ENCODE measurements around the gene CLEC6A. TPM values are rescaled to one million over a fixed set of nuclear protein-coding genes. Genes with fewer than 3 reads are reported as not detected.
"Not testable (repeated sequence)": the region's sequence is repeated elsewhere in the genome, so short reads cannot be mapped to it uniquely, and the experiment has no call there.

The CLEC6A gene
- total RNA-seq = not detected
- not detected for polyA plus RNA-seq
- long read RNA-seq, donor 1 = 0 reads
- long read RNA-seq, donor 2 = 0 reads

DNA sequence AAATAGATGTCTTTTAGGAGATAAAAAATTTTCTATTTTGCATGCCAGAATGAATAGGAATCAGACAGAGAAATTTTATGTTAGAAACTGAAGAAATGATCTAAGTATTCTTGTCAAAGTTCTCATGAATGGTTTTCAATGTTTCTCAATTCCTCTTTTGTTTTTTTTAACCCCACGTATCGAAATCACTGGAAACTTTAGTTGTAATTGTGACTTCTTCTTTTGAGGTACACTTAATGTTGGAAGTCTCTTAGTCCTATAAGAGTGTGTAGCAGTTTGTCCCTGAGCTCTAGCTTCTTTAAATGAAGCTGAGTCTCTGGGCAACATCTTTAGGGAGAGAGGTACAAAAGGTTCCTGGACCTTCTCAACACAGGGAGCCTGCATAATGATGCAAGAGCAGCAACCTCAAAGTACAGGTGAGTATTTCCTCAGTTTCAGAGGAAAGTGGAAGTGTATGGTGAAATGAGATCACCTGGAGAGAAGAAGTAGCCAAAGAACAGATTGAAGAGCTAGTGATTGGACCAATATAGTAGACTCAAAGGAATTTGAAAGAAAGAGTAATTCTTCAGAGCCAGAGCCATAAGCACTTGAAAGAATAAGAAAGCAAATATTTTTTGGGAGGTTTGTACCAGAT is at the start of gene CLEC6A:
Gene CLEC6A, plus strand, starts transcription at position 236 of the 634 bp plus-strand sequence. Its CDS starts 150 bp downstream, at position 386.
- ATAC-seq (ENCODE audit: low FRiP score) = no peak

DNA sequence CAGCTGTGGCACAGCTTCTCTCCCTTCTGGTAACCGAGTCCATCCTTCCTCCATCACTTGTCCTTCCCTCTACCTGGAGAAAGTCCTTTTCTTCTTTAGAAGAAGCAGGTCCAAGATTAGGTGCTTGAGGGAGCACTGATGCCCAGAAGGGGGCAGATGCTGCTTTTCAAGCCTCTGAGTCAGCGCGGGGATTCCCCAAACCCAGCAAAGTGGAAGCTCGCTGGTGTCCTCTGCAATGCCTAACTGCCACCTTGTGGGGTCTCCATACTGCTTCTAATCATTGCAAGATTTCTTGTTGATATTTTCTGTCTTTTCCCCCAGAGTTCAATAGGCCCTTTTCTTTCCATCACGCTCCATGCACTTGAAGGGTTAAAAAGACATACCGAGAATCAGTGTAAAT is 36.2 kb upstream of the CLEC6A start:
- DNase-seq; H3K4me1 ChIP-seq (ENCODE audit: control insufficient read depth in 1 of 2, insufficient read depth in 2 of 2, low read length in 2 of 2); ATAC-seq (ENCODE audit: low FRiP score); H3K9me3 ChIP-seq (ENCODE audit: control insufficient read depth, low read length); H3K4me3 ChIP-seq (ENCODE audit: low read length in 2 of 2); H3K27me3 ChIP-seq (ENCODE audit: control insufficient read depth in 1 of 2, insufficient read depth in 2 of 2, low read length in 1 of 2); H3K36me3 ChIP-seq (ENCODE audit: control insufficient read depth in 1 of 2, insufficient read depth in 2 of 2, low read length in 1 of 2); intact Hi-C loops (cut with DNase I); H3K27ac ChIP-seq (ENCODE audit: low read depth in 1 of 2, low read length in 2 of 2): not testable (repeated sequence)
- no CpG with 5 or more reads among the region's 6 CpGs for WGBS, 2 donors

More for the DNA sequence above, at the start of gene CLEC6A:
- DNase-seq = no peak
- intact Hi-C loops (cut with DNase I) = no loop called here
- Histone ChIP-seq H3K4me1 (ENCODE audit: control insufficient read depth in 1 of 2, insufficient read depth in 2 of 2, low read length in 2 of 2) (no peaks in the 10 kb centered on the region), H3K9me3 (ENCODE audit: control insufficient read depth, low read length) (no peaks in the 10 kb centered on the region), H3K36me3 (ENCODE audit: control insufficient read depth in 1 of 2, insufficient read depth in 2 of 2, low read length in 1 of 2) (no peaks in the 10 kb centered on the region), H3K4me3 (ENCODE audit: low read length in 2 of 2) (no peak within 1 kb of the TSS), H3K27me3 (ENCODE audit: control insufficient read depth in 1 of 2, insufficient read depth in 2 of 2, low read length in 1 of 2) (no peaks in the 10 kb centered on the region), H3K27ac (ENCODE audit: low read depth in 1 of 2, low read length in 2 of 2) (no peak within 1 kb of the TSS)
- WGBS, 2 donors = 81 to 88% methylated on average over 2 of the region's 2 CpGs

- no peak overlapping the region for H3K27ac ChIP-seq (ENCODE audit: low read depth in 1 of 2, low read length in 2 of 2)
- intact Hi-C loops (cut with DNase I) = no loop called here
- DNase-seq = no peak
- H3K27me3 ChIP-seq (ENCODE audit: control insufficient read depth in 1 of 2, insufficient read depth in 2 of 2, low read length in 1 of 2) = no peaks in the 10 kb centered on the region
- no peak for ATAC-seq (ENCODE audit: low FRiP score)
- no peaks in the 10 kb centered on the region for H3K9me3 ChIP-seq (ENCODE audit: control insufficient read depth, low read length)
- no peaks in the 10 kb centered on the region for H3K4me1 ChIP-seq (ENCODE audit: control insufficient read depth in 1 of 2, insufficient read depth in 2 of 2, low read length in 2 of 2)
- H3K36me3 ChIP-seq (ENCODE audit: control insufficient read depth in 1 of 2, insufficient read depth in 2 of 2, low read length in 1 of 2) = no peaks in the 10 kb centered on the region
- no CpG with 5 or more reads among the region's 10 CpGs for WGBS, 2 donors
- no peak overlapping the region for H3K4me3 ChIP-seq (ENCODE audit: low read length in 2 of 2)
Measured at GRCh38 chr12:8420506-8420905, 35.3 kb upstream of the CLEC6A start.

GRCh38 chr12:8444536-8445278 is 11.1 kb upstream of the CLEC6A start:
- WGBS, 2 donors = 87 to 89% methylated on average over 22 of the region's 22 CpGs
- H3K4me3 ChIP-seq (ENCODE audit: low read length in 2 of 2); intact Hi-C loops (cut with DNase I); H3K27me3 ChIP-seq (ENCODE audit: control insufficient read depth in 1 of 2, insufficient read depth in 2 of 2, low read length in 1 of 2); H3K27ac ChIP-seq (ENCODE audit: low read depth in 1 of 2, low read length in 2 of 2); H3K4me1 ChIP-seq (ENCODE audit: control insufficient read depth in 1 of 2, insufficient read depth in 2 of 2, low read length in 2 of 2); H3K36me3 ChIP-seq (ENCODE audit: control insufficient read depth in 1 of 2, insufficient read depth in 2 of 2, low read length in 1 of 2); H3K9me3 ChIP-seq (ENCODE audit: control insufficient read depth, low read length); ATAC-seq (ENCODE audit: low FRiP score); DNase-seq: not testable (repeated sequence)

- ATAC-seq (ENCODE audit: low FRiP score) (no peak), DNase-seq (no peak)
- no peaks in the 10 kb centered on the region for H3K36me3 ChIP-seq (ENCODE audit: control insufficient read depth in 1 of 2, insufficient read depth in 2 of 2, low read length in 1 of 2)
- H3K4me3 ChIP-seq (ENCODE audit: low read length in 2 of 2) = no peak overlapping the region
- no peaks in the 10 kb centered on the region for H3K27me3 ChIP-seq (ENCODE audit: control insufficient read depth in 1 of 2, insufficient read depth in 2 of 2, low read length in 1 of 2)
- intact Hi-C loops (cut with DNase I) = no loop called here
- 95 to 99% methylated on average over 2 of the region's 2 CpGs for WGBS, 2 donors
- no peaks in the 10 kb centered on the region for H3K4me1 ChIP-seq (ENCODE audit: control insufficient read depth in 1 of 2, insufficient read depth in 2 of 2, low read length in 2 of 2)
- H3K9me3 ChIP-seq (ENCODE audit: control insufficient read depth, low read length) = no peaks in the 10 kb centered on the region
- H3K27ac ChIP-seq (ENCODE audit: low read depth in 1 of 2, low read length in 2 of 2) = no peak overlapping the region
Measured at GRCh38 chr12:8445731-8446130, 10.0 kb upstream of the CLEC6A start.

GRCh38 chr12:8446642-8447547 is 8.9 kb upstream of the CLEC6A start:
- intact Hi-C loops (cut with DNase I) = no loop called here
- ATAC-seq (ENCODE audit: low FRiP score) (no peak), DNase-seq (no peak)
- Histone ChIP-seq H3K27me3 (ENCODE audit: control insufficient read depth in 1 of 2, insufficient read depth in 2 of 2, low read length in 1 of 2) (no peaks in the 10 kb centered on the region), H3K36me3 (ENCODE audit: control insufficient read depth in 1 of 2, insufficient read depth in 2 of 2, low read length in 1 of 2) (no peaks in the 10 kb centered on the region), H3K4me1 (ENCODE audit: control insufficient read depth in 1 of 2, insufficient read depth in 2 of 2, low read length in 2 of 2) (no peaks in the 10 kb centered on the region), H3K27ac (ENCODE audit: low read depth in 1 of 2, low read length in 2 of 2) (no peak overlapping the region), H3K4me3 (ENCODE audit: low read length in 2 of 2) (no peak overlapping the region), H3K9me3 (ENCODE audit: control insufficient read depth, low read length) (no peaks in the 10 kb centered on the region)
- WGBS, 2 donors = 90 to 91% methylated on average over 35 of the region's 35 CpGs

DNA sequence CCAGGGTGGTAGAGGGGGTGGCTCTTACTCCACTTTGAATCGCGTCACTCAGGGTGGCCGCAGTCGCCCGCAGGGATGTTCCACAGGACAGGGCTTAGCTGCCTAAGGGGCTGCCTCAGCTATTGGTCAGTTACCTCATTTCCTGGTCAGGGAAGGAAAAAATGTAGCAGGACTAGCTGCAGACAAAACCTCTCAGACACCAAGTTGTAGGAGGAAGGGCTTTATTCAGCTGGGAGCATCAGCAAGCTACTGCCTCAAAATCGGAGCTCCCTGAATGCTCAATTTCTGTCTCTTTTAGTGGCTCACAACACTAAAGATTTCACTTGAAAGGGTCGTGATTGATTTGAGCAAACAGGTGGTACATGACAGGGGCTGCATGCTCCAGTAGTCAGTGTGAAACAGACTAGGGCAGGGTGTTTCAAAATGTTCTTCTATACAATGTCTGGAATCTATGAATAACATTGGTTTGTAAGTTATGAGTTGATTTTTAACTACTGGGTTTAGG is 6.4 kb upstream of the CLEC6A start:
- H3K36me3 ChIP-seq (ENCODE audit: control insufficient read depth in 1 of 2, insufficient read depth in 2 of 2, low read length in 1 of 2) = no peaks in the 10 kb centered on the region
- no peaks in the 10 kb centered on the region for H3K4me1 ChIP-seq (ENCODE audit: control insufficient read depth in 1 of 2, insufficient read depth in 2 of 2, low read length in 2 of 2)
- H3K27ac ChIP-seq (ENCODE audit: low read depth in 1 of 2, low read length in 2 of 2) = no peak overlapping the region
- intact Hi-C loops (cut with DNase I) = no loop called here
- ATAC-seq (ENCODE audit: low FRiP score) = no peak
- H3K27me3 ChIP-seq (ENCODE audit: control insufficient read depth in 1 of 2, insufficient read depth in 2 of 2, low read length in 1 of 2) = no peaks in the 10 kb centered on the region
- H3K4me3 ChIP-seq (ENCODE audit: low read length in 2 of 2) = no peak overlapping the region
- DNase-seq = no peak
- no peaks in the 10 kb centered on the region for H3K9me3 ChIP-seq (ENCODE audit: control insufficient read depth, low read length)
- 64 to 66% methylated on average over 7 of the region's 7 CpGs for WGBS, 2 donors

- Histone ChIP-seq H3K4me1 (ENCODE audit: control insufficient read depth in 1 of 2, insufficient read depth in 2 of 2, low read length in 2 of 2) (no peaks in the 10 kb centered on the region), H3K9me3 (ENCODE audit: control insufficient read depth, low read length) (no peaks in the 10 kb centered on the region), H3K27ac (ENCODE audit: low read depth in 1 of 2, low read length in 2 of 2) (no peak overlapping the region), H3K36me3 (ENCODE audit: control insufficient read depth in 1 of 2, insufficient read depth in 2 of 2, low read length in 1 of 2) (no peaks in the 10 kb centered on the region), H3K27me3 (ENCODE audit: control insufficient read depth in 1 of 2, insufficient read depth in 2 of 2, low read length in 1 of 2) (no peaks in the 10 kb centered on the region), H3K4me3 (ENCODE audit: low read length in 2 of 2) (no peak overlapping the region)
- ATAC-seq (ENCODE audit: low FRiP score) = no peak
- DNase-seq = peak in 1 of 2 donors; percentile 71
- 93 to 95% methylated on average over 12 of the region's 12 CpGs for WGBS, 2 donors
- intact Hi-C loops (cut with DNase I) = no loop called here
Measured at GRCh38 chr12:8452036-8452435, 3.7 kb upstream of the CLEC6A start.
